Activated B cell treated with CpG ODN at 0.5 μM for 24 hours (primary cell): ENCODE data around the gene APOC3. TPM values are rescaled to one million over a fixed set of nuclear protein-coding genes. Genes with fewer than 3 reads are reported as not detected.

Source experiments
- ATAC-seq: fragments of 200-7000 bp; cut with Tn5 transposase; one replicate; pipeline ENCODE4 v1.10.0; 2021; ENCODE audit warnings: low read depth, mild to moderate bottlenecking, moderate library complexity
- CTCF ChIA-PET: fragments of 350-600 bp; sonication (Branson Sonifier 250); formaldehyde crosslinking; loops from one replicate; lab custom pipeline; 2021; ENCODE audit warnings: antibody characterized with exemption; lab: Charles Lee
- POLR2A ChIA-PET: fragments of 350-600 bp; sonication (Branson Sonifier 250); formaldehyde crosslinking; loops from one replicate; lab custom pipeline; 2021; ENCODE audit warnings: antibody characterized with exemption; lab: Charles Lee
- DNase-seq: peaks from one replicate; pipeline ENCODE4 v3.0.0; 2022
- H3K27ac Mint-ChIP-seq: one replicate; pipeline ENCODE4 v1.8.0; 2020; ENCODE audit warnings: mixed read lengths
- H3K27me3 Mint-ChIP-seq: one replicate; pipeline ENCODE4 v1.8.0; 2021; ENCODE audit warnings: mixed read lengths
- H3K36me3 Mint-ChIP-seq: one replicate; pipeline ENCODE4 v1.8.0; 2021; ENCODE audit warnings: low read depth, mixed read lengths
- H3K4me1 Mint-ChIP-seq: one replicate; pipeline ENCODE4 v1.8.0; 2021; ENCODE audit warnings: mixed read lengths
- H3K4me3 Mint-ChIP-seq: one replicate; pipeline ENCODE4 v1.8.0; 2020; ENCODE audit warnings: mild to moderate bottlenecking, mixed read lengths
- H3K9me3 Mint-ChIP-seq: one replicate; pipeline ENCODE4 v1.8.0; 2020; ENCODE audit warnings: mixed read lengths
- intact Hi-C: fragments of 100-400 bp; cut with micrococcal nuclease; formaldehyde crosslinking; loops from one replicate; pipeline ENCODE4 v1.15.1; 2024
- total RNA-seq: library from RNA; stranded (reverse); gene quantifications from 2 replicates; pipeline ENCODE4 v1.2.3, GENCODE V29; 2022
- TF ChIP-seq, protein P1 (sequence below): fragments of 200-600 bp; IDR thresholded peaks from one replicate; pipeline ENCODE4 v1.8.0; 2022; ENCODE audit warnings: antibody characterized with exemption, mild to moderate bottlenecking

The APOC3 gene
- total RNA-seq, 1 donor from 2014 or later, result not detected

DNA sequence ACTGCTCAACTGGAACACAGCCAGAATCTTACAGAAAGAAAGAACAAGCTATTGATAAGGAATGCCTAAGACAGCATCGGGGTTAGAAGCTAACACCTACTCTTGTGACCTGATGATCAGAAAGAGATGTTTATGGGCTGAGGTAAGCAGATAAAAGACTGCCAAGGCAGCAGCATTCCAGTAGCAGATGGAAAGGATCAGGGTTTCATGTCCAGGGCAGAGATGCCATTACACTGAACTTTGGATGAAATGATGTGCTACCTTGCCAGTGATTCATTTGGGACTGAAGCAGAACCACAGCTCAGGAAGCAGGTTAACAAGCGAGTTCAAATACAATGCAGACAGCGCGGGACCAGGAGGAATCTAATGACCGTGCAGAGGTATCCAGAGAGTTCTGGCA lies 34.8 kb downstream of the APOC3 start:
- TF ChIP-seq, protein P1, sequence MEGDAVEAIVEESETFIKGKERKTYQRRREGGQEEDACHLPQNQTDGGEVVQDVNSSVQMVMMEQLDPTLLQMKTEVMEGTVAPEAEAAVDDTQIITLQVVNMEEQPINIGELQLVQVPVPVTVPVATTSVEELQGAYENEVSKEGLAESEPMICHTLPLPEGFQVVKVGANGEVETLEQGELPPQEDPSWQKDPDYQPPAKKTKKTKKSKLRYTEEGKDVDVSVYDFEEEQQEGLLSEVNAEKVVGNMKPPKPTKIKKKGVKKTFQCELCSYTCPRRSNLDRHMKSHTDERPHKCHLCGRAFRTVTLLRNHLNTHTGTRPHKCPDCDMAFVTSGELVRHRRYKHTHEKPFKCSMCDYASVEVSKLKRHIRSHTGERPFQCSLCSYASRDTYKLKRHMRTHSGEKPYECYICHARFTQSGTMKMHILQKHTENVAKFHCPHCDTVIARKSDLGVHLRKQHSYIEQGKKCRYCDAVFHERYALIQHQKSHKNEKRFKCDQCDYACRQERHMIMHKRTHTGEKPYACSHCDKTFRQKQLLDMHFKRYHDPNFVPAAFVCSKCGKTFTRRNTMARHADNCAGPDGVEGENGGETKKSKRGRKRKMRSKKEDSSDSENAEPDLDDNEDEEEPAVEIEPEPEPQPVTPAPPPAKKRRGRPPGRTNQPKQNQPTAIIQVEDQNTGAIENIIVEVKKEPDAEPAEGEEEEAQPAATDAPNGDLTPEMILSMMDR, result no peak
- intact Hi-C loops, result no loop called here
- Mint-ChIP-seq H3K4me1 (no peaks in the 10 kb centered on the region), H3K4me3 (no peak overlapping the region), H3K27me3 (no peaks in the 10 kb centered on the region), H3K9me3 (no peaks in the 10 kb centered on the region), H3K27ac (no peak overlapping the region), H3K36me3 (peaks cover 95% of the 10 kb centered on the region)
- DNase-seq (no peak), ATAC-seq (no peak)
- CTCF ChIA-PET, result interaction anchor here (2.1 kb wide), 1 partner anchor 242 kb away, joined by 7 read pairs; no protein-coding TSS in a partner anchor
- POLR2A ChIA-PET, result no interaction called here

DNA sequence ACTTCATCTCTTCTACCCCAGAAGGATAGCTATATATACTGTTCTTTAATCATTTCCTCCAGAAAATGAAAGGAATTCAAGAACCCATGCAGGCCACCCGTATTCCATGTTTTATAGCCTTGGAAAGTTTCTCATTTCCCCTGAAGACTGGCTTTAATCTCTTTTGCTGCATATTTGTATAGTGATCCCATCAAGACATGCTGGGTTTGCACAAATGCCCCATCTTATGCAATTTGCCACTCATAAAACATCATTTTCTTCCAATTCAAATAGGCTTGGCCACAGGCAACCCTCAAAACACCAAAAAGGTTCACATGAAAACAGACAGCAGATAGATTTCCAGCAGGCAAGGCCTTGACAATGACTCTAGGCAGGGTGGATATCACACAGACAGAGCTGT lies 36.0 kb downstream of the APOC3 start:
- ATAC-seq, result no peak
- H3K4me1 Mint-ChIP-seq, result no peaks in the 10 kb centered on the region
- no peaks in the 10 kb centered on the region for H3K9me3 Mint-ChIP-seq
- H3K4me3 Mint-ChIP-seq, result no peak overlapping the region
- H3K27me3 Mint-ChIP-seq, result no peaks in the 10 kb centered on the region
- intact Hi-C loops, result no loop called here
- DNase-seq, result no peak
- H3K36me3 Mint-ChIP-seq, result peaks cover 96% of the 10 kb centered on the region
- TF ChIP-seq, protein P1, result no peak
- CTCF ChIA-PET, result no interaction called here
- no peak overlapping the region for H3K27ac Mint-ChIP-seq
- POLR2A ChIA-PET, result no interaction called here

DNA sequence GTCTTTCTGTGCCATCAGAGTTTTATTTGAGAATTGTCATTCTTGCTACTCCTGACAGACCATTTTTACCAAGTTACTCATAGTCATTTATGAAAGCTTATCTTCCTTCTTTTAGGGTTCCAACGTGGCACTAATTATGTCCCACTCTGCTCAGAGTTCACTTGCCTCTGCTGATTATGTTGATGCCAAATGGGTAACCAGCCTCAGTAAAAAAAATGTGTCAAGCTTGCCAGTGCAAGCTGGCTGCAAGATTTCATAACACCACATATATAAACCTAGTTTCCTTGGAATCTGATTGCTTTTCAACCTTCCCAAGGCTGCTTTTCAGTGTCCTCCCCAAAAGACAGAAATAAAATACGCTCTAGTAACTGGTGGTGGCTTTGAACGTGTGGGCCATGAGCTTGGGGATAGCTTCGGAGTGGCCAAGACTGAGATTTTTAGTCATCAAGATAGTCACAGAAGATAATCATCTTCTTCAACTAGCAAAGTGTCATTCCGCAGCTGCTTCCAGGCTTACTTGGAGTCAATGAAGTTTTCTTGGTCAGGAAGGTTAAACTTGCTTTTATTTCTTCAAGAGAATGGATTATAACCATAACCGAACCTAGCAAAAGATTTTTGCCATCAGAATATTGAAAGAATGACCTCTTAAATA lies 37.2 kb downstream of the APOC3 start:
- Mint-ChIP-seq H3K27ac (no peak overlapping the region), H3K27me3 (no peaks in the 10 kb centered on the region), H3K4me3 (no peak overlapping the region), H3K4me1 (no peaks in the 10 kb centered on the region), H3K36me3 (peaks cover 96% of the 10 kb centered on the region), H3K9me3 (no peaks in the 10 kb centered on the region)
- no peak for ATAC-seq
- DNase-seq, result no peak
- TF ChIP-seq, protein P1, result no peak
- ChIA-PET CTCF (no interaction called here), POLR2A (no interaction called here)
- intact Hi-C loops, result no loop called here

DNA sequence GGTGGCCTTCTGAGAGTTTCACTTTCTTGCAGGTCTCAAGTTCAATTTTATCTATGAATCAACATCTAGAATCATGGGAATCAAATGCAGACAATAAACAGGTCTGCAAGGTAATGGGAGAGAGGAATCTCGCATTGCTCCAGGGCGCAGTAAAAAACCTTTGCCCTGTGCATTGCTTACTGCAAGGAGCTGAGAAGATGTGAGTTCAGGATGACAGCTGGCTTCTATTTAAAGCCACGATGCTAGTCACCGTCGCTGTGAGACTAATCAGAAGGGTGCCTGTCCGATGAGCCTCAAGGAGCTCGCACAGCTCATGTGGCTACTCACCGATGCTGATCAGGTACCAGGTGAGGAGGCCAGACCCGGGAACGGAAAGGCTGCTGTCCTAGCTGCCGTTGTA lies 37.9 kb downstream of the APOC3 start:
- TF ChIP-seq, protein P1, result no peak
- Mint-ChIP-seq H3K27ac (no peak overlapping the region), H3K4me3 (no peak overlapping the region), H3K4me1 (no peaks in the 10 kb centered on the region), H3K27me3 (no peaks in the 10 kb centered on the region), H3K9me3 (no peaks in the 10 kb centered on the region), H3K36me3 (peaks cover 93% of the 10 kb centered on the region)
- ATAC-seq, result no peak
- ChIA-PET POLR2A (no interaction called here), CTCF (no interaction called here)
- intact Hi-C loops, result no loop called here
- DNase-seq, result no peak

DNA sequence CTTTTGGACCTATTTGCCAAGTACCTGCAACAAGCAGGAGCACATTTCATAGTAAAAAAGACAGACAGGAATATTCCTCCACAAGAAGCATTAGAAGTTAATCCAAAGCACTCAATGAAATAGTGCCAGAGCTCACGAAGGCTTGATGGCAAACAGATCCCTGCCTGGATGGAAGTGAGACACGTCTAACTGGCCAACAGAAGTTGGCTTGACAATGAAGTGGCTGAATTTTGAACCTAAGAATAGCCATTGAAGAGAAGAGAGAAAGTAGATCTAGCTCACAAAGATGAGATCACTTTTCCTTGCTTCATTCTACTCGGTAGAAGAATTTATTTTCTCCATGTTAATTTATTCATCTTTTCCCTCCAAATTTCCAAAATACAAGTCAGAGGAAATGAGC lies 38.4 kb downstream of the APOC3 start:
- ATAC-seq, result no peak
- ChIA-PET CTCF (no interaction called here), POLR2A (no interaction called here)
- TF ChIP-seq, protein P1, result no peak
- DNase-seq, result no peak
- intact Hi-C loops, result no loop called here
- Mint-ChIP-seq H3K4me1 (no peaks in the 10 kb centered on the region), H3K4me3 (no peak overlapping the region), H3K9me3 (no peaks in the 10 kb centered on the region), H3K27me3 (no peaks in the 10 kb centered on the region), H3K36me3 (peaks cover 95% of the 10 kb centered on the region), H3K27ac (no peak overlapping the region)
